Smooth muscle cell of trachea (primary cell): ENCODE results near the gene PACS1. TPM values are rescaled to one million over a fixed set of nuclear protein-coding genes. Genes with fewer than 3 reads are reported as not detected.

Experiments
- total RNA-seq: library from RNA; depleted of rRNA; stranded (reverse); fragments of >200 nt; gene quantifications from 2 replicates; pipeline ENCODE4 v1.2.1, GENCODE V29; 2014

PACS1 gene
- total RNA-seq = 31.3 and 46.0 TPM in 2 replicates

GRCh38 chr11:66069715-66070603, at the start of gene PACS1:
PACS1 (plus strand) TSS chr11:66070272; CDS start chr11:66070487, 215 bp downstream.

GRCh38 chr11:66026017-66026529, 44.0 kb upstream of the PACS1 start, which contains the start of gene CATSPER1:
CATSPER1 (minus strand) TSS chr11:66026479; CDS start chr11:66026379, 100 bp downstream.

GRCh38 chr11:66048547-66049323, 21.3 kb upstream of the PACS1 start, which contains the start of gene GAL3ST3:
GAL3ST3 (minus strand) TSS chr11:66049161; CDS start chr11:66045415, 3,746 bp downstream.

GRCh38 chr11:66051766-66052663, 18.1 kb upstream of the PACS1 start, which contains the start of gene SF3B2:
SF3B2 (plus strand) TSS chr11:66052364; CDS start chr11:66052385, 21 bp downstream.

GRCh38 chr11:66268244-66268951, 198.3 kb downstream of the PACS1 start, which contains the start of gene RAB1B:
RAB1B (plus strand) TSS chr11:66268639; CDS start chr11:66268680, 41 bp downstream.

GRCh38 chr11:66277471-66278362, 207.6 kb downstream of the PACS1 start, which contains the start of gene CNIH2:
CNIH2 (plus strand) TSS chr11:66278175; CDS start chr11:66278457, 282 bp downstream.

GRCh38 chr11:66288671-66289547, 218.8 kb downstream of the PACS1 start, which contains the start of gene YIF1A:
YIF1A (minus strand) TSS chr11:66289143; CDS start chr11:66288985, 158 bp downstream.

GRCh38 chr11:66291706-66292542, 221.9 kb downstream of the PACS1 start, which contains the start of gene TMEM151A:
TMEM151A (plus strand) TSS chr11:66291894; CDS start chr11:66292014, 120 bp downstream.

Other genes with a start within 250 kb of the PACS1 start
- gene SNX32, start 236.3 kb upstream of the PACS1 start, total RNA-seq = 1.2 and 3.1 TPM in 2 replicates
- gene CFL1, start 212.1 kb upstream of the PACS1 start, total RNA-seq = 951 and 1,471 TPM in 2 replicates
- 47.6 and 51.9 TPM in 2 replicates for gene MUS81, start 209.8 kb upstream of the PACS1 start, total RNA-seq
- gene EFEMP2, start 197.5 kb upstream of the PACS1 start, total RNA-seq = 56.3 and 157 TPM in 2 replicates
- gene CTSW, start 190.4 kb upstream of the PACS1 start, total RNA-seq = not detected in 2 replicates
- 204 and 244 TPM in 2 replicates for gene FIBP, start 181.8 kb upstream of the PACS1 start, total RNA-seq
- 168 and 233 TPM in 2 replicates for gene CCDC85B, start 179.6 kb upstream of the PACS1 start, total RNA-seq
- gene FOSL1, start 169.9 kb upstream of the PACS1 start, total RNA-seq = 19.9 and 24.3 TPM in 2 replicates
- gene C11orf68, start 151.2 kb upstream of the PACS1 start, total RNA-seq = 30.1 and 37.4 TPM in 2 replicates
- 255 and 434 TPM in 2 replicates for gene DRAP1, start 150.8 kb upstream of the PACS1 start, total RNA-seq
- 0.33 TPM in 1 of 2 replicates, not detected in the other for gene TSGA10IP, start 124.8 kb upstream of the PACS1 start, total RNA-seq
- gene SART1, start 108.5 kb upstream of the PACS1 start, total RNA-seq = 51.1 and 57.1 TPM in 2 replicates
- 28.2 and 29.3 TPM in 2 replicates for gene EIF1AD, start 68.1 kb upstream of the PACS1 start, total RNA-seq
- 17.5 and 26.5 TPM in 2 replicates for gene BANF1, start 67.8 kb upstream of the PACS1 start, total RNA-seq
- 0.17 TPM in 1 of 2 replicates, not detected in the other for gene CST6, start 58.3 kb upstream of the PACS1 start, total RNA-seq
- under 0.01 TPM in 1 of 2 replicates, not detected in the other for gene CATSPER1, start 43.8 kb upstream of the PACS1 start, total RNA-seq
- gene GAL3ST3, start 21.1 kb upstream of the PACS1 start, total RNA-seq = not detected in 2 replicates
- gene SF3B2, start 17.9 kb upstream of the PACS1 start, total RNA-seq = 163 and 165 TPM in 2 replicates
- gene KLC2, start 187.4 kb downstream of the PACS1 start, total RNA-seq = 10.5 and 25.1 TPM in 2 replicates
- 103 and 130 TPM in 2 replicates for gene RAB1B, start 198.4 kb downstream of the PACS1 start, total RNA-seq
- gene CNIH2, start 207.9 kb downstream of the PACS1 start, total RNA-seq = 0.15 and 0.17 TPM in 2 replicates
- gene YIF1A, start 218.9 kb downstream of the PACS1 start, total RNA-seq = 143 and 179 TPM in 2 replicates
- 0.66 TPM in 1 of 2 replicates, not detected in the other for gene TMEM151A, start 221.6 kb downstream of the PACS1 start, total RNA-seq
- 341 and 371 TPM in 2 replicates for gene CD248, start 246.8 kb downstream of the PACS1 start, total RNA-seq